HG02588 (cell line): ENCODE results near the gene CRTAC1.

Experiments
- ATAC-seq: cut with Tn5 transposase; IDR thresholded peaks from one replicate; pipeline ENCODE4 v1.9.1; 2021; ENCODE audit warnings: mild to moderate bottlenecking, moderate library complexity; ENCODE audit not compliant: unreplicated experiment

The CRTAC1 gene, protein sequence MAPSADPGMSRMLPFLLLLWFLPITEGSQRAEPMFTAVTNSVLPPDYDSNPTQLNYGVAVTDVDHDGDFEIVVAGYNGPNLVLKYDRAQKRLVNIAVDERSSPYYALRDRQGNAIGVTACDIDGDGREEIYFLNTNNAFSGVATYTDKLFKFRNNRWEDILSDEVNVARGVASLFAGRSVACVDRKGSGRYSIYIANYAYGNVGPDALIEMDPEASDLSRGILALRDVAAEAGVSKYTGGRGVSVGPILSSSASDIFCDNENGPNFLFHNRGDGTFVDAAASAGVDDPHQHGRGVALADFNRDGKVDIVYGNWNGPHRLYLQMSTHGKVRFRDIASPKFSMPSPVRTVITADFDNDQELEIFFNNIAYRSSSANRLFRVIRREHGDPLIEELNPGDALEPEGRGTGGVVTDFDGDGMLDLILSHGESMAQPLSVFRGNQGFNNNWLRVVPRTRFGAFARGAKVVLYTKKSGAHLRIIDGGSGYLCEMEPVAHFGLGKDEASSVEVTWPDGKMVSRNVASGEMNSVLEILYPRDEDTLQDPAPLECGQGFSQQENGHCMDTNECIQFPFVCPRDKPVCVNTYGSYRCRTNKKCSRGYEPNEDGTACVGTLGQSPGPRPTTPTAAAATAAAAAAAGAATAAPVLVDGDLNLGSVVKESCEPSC

GRCh38 chr10:98030093-98030821 is at the start of gene CRTAC1:
Gene CRTAC1 (minus strand): TSS chr10:98030621. CDS start chr10:98030472, 149 bp downstream.
- ATAC-seq = no peak

GRCh38 chr10:98078774-98079173 is 48.4 kb upstream of the CRTAC1 start:
- ATAC-seq = no peak

DNA sequence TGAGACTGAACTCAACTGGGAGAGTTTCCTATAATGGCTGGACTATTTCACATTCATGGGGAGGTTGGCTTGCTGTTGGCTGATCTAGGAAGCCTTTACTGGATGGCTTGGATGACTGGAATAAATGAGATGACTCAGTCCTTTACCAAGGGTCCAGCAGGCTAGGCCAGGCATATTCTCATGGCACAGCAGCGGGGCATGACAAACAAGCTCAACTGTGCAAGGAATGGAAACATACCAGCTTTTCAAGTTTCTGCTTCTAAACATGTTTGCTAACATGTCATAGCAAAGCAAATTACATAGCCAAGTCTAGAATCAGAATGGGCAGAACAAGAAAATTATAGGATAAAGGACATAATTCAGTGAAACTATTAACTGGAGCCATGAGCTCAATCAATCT is 46.8 kb upstream of the CRTAC1 start:
- no peak for ATAC-seq

DNA sequence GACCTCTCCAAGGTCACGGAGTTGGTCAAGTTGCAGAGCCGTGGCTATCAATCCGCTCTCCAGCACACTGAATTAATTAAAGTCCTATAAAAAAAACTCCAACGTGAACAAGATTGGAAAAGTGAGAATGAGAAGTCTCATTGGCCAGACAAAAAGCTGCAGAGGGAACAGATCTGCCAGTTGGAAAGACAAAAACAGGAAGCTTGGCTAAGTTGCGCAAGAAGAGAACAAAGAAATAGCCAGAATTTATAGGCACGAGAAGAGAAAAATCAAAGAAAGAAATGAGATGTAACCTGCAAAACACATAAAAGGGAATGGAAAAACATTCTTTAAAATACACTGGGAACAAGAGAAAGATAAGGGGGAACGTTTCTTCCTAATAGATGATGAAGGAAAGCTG is 45.7 kb upstream of the CRTAC1 start:
- ATAC-seq = no peak

- ATAC-seq = no peak
Measured at GRCh38 chr10:98074315-98074911, 44.0 kb upstream of the CRTAC1 start.

- no peak for ATAC-seq
Measured at GRCh38 chr10:98067165-98067564, 36.7 kb upstream of the CRTAC1 start.

GRCh38 chr10:98063740-98064027 is 33.3 kb upstream of the CRTAC1 start:
- ATAC-seq = no peak

- no peak for ATAC-seq
Measured at GRCh38 chr10:98062424-98062823, 32.0 kb upstream of the CRTAC1 start.

DNA sequence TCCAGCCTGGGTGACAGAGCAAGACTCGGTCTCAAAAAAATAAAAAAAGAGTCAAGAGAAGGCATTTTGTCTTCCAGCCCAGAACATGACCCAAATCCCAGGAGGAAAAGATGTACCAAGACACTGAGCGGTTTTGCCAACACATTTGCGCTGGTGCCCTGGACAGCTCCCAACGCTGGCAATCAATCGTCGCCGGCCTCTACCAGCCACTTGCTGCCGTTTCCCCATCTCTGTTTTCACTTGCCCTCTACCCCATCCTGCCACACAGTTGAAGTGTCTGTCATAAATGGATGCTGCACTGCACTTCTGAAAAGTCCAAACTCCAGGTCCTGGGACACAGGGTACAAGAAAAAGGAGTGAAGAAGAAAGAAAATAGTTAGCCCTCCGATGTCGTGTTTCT is 29.7 kb upstream of the CRTAC1 start:
- no peak for ATAC-seq

GRCh38 chr10:98058295-98058694 is 27.9 kb upstream of the CRTAC1 start:
- ATAC-seq = no peak

- ATAC-seq = no peak
Measured at GRCh38 chr10:98055841-98056516, 25.6 kb upstream of the CRTAC1 start.

GRCh38 chr10:98047009-98047741 is 16.8 kb upstream of the CRTAC1 start:
- ATAC-seq = no peak

DNA sequence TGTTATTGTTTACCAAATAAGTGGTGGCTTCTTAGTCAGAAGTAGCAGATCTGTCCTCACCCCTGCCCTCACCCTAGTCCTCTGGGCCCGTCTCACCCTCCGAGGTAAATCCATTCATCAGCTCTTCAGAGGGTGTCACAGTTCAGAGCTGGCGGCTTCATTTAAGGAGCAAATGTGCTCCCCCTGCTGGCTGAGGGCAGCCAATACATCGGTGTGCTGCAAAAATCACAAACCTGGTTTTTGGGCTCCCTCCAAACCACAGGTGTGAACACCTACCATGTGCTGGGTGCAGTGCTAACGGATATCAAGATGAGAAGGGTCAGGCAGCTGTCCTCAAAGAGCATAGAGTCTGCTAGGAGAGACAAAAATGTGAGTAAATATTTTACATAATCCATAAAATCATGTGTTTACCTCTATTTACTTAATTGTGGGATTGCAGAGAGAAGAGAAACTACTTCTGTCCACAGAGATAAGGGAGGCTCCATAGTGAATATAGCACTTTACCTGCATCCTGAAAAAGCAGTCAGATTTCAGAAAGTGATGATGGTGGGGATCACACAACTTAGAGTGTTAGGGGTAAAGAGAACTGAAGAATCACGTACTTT is 15.5 kb upstream of the CRTAC1 start:
- no peak for ATAC-seq

- ATAC-seq = no peak
Measured at GRCh38 chr10:98041352-98042043, 11.1 kb upstream of the CRTAC1 start.

- no peak for ATAC-seq
Measured at GRCh38 chr10:98039690-98040381, 9.4 kb upstream of the CRTAC1 start.

DNA sequence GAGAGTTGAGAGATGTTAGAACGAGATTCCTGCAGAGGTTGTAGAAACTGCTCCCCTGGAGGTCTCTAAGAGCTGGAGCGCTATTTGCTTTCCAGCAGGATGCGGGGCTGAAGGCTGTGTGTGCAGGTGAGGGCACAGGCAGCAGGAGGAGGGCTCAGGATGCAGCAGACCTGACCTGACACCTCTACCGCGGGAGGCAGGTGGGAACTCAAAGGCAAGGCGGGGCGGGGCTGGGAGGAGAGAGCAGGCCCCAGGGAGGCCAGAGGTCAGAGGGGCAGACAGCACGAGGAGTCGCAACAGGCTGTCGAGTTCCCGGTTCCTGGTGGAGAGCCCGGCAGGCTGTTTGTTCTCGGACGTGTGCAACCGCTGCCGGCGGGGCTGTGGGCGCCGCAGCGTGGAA is 7.9 kb upstream of the CRTAC1 start:
- ATAC-seq = no peak

GRCh38 chr10:98035599-98035998 is 5.2 kb upstream of the CRTAC1 start:
- ATAC-seq = no peak

- no peak for ATAC-seq
Measured at GRCh38 chr10:98033515-98033914, 3.1 kb upstream of the CRTAC1 start.

- ATAC-seq = no peak
Measured at GRCh38 chr10:98031440-98031839, 1.0 kb upstream of the CRTAC1 start.
